ENCODE data around the gene PRR14L.
A peak's percentile ranks its signal among the peaks of the same experiment; 100 is the strongest.

The PRR14L gene

DNA sequence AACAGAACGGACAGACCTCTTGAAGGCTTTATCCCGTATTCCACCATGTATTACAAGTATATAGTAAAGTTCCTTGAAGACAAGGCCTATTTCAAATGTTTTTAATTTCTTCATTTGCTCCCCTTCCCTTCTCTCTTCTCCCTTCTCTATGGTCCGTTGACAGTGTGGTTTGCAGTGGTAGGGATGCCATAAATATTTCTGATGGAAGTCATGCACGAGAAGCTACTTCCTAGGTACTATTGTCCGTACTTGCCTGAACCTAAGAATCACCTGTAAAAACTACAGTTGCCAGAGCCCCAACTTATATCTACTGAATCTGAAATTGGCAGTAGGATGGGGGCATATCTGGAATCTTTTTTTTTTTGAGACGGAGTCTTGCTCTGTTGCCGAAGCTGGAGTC, 90.7 kb downstream of the PRR14L start:
- Mint-ChIP-seq H3K27ac (no peak overlapping the region), H3K36me3 (ENCODE audit: insufficient read depth) (peaks cover 27% of the 10 kb centered on the region), H3K9me3 (no peaks in the 10 kb centered on the region), H3K4me3 (no peak overlapping the region), H3K27me3 (no peaks in the 10 kb centered on the region), H3K4me1 (ENCODE audit: low read depth in 2 of 2) (peaks cover 24 to 26% of the 10 kb centered on the region in 2 donors)
- no peak for DNase-seq
- ATAC-seq (replicated peaks), result no peak

DNA sequence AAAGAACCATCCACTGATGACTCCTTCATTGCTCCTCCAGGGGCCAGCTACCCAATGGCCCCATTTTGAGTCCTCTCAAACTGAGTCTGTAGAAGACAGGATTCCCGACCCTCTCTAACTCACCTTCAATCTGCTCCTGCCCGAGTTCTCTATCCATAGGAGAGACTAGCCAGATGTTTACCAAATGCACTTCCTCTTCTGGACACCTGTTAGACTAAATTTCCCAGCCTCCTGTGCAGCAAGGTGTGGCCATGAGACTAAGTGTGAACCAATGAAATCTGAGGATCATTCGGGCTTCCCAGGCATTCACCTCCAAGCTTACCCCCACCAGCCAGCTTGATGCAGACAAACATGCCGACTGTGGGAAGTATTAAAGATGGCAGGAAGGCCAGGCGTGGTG, 95.5 kb downstream of the PRR14L start:
- H3K4me3 Mint-ChIP-seq, result no peak overlapping the region
- H3K4me1 Mint-ChIP-seq (ENCODE audit: low read depth in 2 of 2), result peaks cover 12 to 13% of the 10 kb centered on the region in 2 donors
- DNase-seq, result no peak
- H3K9me3 Mint-ChIP-seq, result no peaks in the 10 kb centered on the region
- no peak overlapping the region for H3K27ac Mint-ChIP-seq
- no peak for ATAC-seq (replicated peaks)
- H3K27me3 Mint-ChIP-seq, result no peaks in the 10 kb centered on the region
- H3K36me3 Mint-ChIP-seq (ENCODE audit: insufficient read depth), result peaks cover 8% of the 10 kb centered on the region

- Mint-ChIP-seq H3K27me3 (no peaks in the 10 kb centered on the region), H3K36me3 (ENCODE audit: insufficient read depth) (peaks cover 13% of the 10 kb centered on the region), H3K4me3 (no peak overlapping the region), H3K4me1 (ENCODE audit: low read depth in 2 of 2) (peaks cover 12 to 13% of the 10 kb centered on the region in 2 donors), H3K27ac (no peak overlapping the region), H3K9me3 (no peaks in the 10 kb centered on the region)
- DNase-seq (no peak), ATAC-seq (replicated peaks) (no peak)
These were observed 96.0 kb downstream of the PRR14L start for GRCh38 chr22:31653944-31654343.

DNA sequence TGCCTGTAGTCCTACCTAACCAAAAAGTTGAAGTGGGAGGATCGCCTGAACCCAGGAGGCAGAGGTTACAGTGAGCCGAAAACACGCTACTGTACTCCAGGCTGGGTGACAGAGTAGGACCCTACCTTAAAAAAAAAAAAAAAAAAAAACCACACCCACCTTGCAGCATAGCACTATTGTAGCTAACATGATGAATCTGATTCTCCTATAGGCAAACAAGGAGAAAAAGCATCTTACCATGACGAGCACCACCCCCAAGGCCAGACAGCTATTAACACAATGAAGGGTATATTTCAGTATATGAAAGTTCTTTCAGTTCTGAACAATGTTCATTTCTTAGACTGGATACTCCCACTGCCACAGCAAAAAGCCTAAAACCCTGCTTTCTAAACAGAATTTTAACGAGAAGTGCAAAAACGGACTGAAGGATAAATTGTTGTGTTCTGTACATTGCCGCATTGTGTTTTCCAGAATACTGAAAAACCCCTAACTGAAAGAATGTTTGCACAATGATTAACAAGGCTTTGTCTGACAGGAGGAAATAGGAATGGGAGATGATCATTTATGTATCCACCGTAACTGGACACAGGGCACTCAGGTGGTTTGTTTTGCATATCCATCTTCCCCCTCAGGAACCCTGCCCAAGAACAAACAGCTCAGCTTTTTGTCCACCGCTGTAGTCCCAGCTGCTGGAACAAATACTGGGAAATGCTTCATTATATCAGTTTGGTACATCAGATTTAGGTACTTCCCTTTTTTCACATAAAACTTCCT, 96.8 kb downstream of the PRR14L start:
- no peak for ATAC-seq (replicated peaks)
- Mint-ChIP-seq H3K4me3 (no peak overlapping the region), H3K4me1 (ENCODE audit: low read depth in 2 of 2) (peaks cover 12% of the 10 kb centered on the region in 2 donors), H3K9me3 (no peaks in the 10 kb centered on the region), H3K27ac (peak overlapping the region in 1 of 2 donors; percentile 17), H3K27me3 (no peaks in the 10 kb centered on the region), H3K36me3 (ENCODE audit: insufficient read depth) (peaks cover 20% of the 10 kb centered on the region)
- DNase-seq, result no peak

DNA sequence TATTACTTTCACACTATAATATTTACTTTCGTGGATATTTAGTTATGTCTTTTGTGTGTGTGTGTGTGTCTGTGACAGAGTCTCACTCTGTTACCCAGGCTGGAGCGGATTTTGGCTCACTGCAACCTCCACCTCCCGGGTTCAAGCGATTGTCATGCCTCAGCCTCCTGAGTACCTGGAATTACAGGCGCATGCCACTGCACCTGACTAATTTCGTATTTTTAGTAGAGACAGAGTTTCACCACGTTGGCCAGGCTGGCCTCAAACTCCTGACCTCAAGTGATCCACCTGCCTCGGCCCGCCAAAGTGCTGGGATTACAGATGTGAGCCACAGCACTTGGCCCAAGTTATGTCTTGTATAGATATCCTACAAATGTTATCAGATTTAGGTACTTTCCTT, 97.8 kb downstream of the PRR14L start:
- Mint-ChIP-seq H3K27me3 (no peaks in the 10 kb centered on the region), H3K9me3 (no peaks in the 10 kb centered on the region), H3K27ac (no peak overlapping the region), H3K4me1 (ENCODE audit: low read depth in 2 of 2) (peaks cover 9 to 12% of the 10 kb centered on the region in 2 donors), H3K36me3 (ENCODE audit: insufficient read depth) (peaks cover 27% of the 10 kb centered on the region), H3K4me3 (no peak overlapping the region)
- no peak for DNase-seq
- no peak for ATAC-seq (replicated peaks)

DNA sequence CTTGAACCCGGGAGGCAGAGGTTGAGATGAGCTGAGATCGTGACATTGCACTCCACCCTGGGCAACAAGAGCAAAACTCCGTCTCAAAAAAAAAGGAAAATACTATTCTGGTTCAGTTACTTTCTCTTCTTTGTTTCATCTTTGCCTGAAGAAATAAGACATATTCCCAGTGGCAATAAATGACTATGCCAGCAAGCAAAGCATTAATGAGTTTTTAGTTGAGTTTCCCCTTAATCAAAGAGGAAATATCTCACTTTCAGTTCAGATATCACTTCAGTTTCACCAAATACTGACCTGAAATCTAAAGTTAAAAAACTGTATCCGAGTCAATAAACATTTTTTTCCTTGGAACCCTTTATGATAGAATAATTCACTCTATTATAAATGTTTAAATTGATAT, 98.3 kb downstream of the PRR14L start:
- Mint-ChIP-seq H3K4me3 (no peak overlapping the region), H3K27me3 (no peaks in the 10 kb centered on the region), H3K9me3 (no peaks in the 10 kb centered on the region), H3K4me1 (ENCODE audit: low read depth in 2 of 2) (peaks cover 8 to 10% of the 10 kb centered on the region in 2 donors), H3K36me3 (ENCODE audit: insufficient read depth) (peaks cover 27% of the 10 kb centered on the region), H3K27ac (no peak overlapping the region)
- ATAC-seq (replicated peaks) (no peak), DNase-seq (no peak)

GRCh38 chr22:31650391-31650790, 99.5 kb downstream of the PRR14L start:
- DNase-seq, result no peak
- H3K4me3 Mint-ChIP-seq, result no peak overlapping the region
- H3K27ac Mint-ChIP-seq, result no peak overlapping the region
- peaks cover 7% of the 10 kb centered on the region in 2 donors for H3K4me1 Mint-ChIP-seq (ENCODE audit: low read depth in 2 of 2)
- ATAC-seq (replicated peaks), result no peak
- peaks cover 38% of the 10 kb centered on the region for H3K36me3 Mint-ChIP-seq (ENCODE audit: insufficient read depth)
- no peaks in the 10 kb centered on the region for H3K27me3 Mint-ChIP-seq
- H3K9me3 Mint-ChIP-seq, result no peaks in the 10 kb centered on the region

- no peaks in the 10 kb centered on the region for H3K9me3 Mint-ChIP-seq
- H3K36me3 Mint-ChIP-seq (ENCODE audit: insufficient read depth), result peaks cover 55% of the 10 kb centered on the region
- no peak overlapping the region for H3K27ac Mint-ChIP-seq
- H3K4me1 Mint-ChIP-seq (ENCODE audit: low read depth in 2 of 2), result no peaks in the 10 kb centered on the region
- no peaks in the 10 kb centered on the region for H3K27me3 Mint-ChIP-seq
- no peak overlapping the region for H3K4me3 Mint-ChIP-seq
- ATAC-seq (replicated peaks), result no peak
- no peak for DNase-seq
These were observed 102.2 kb downstream of the PRR14L start for GRCh38 chr22:31647523-31648320.

DNA sequence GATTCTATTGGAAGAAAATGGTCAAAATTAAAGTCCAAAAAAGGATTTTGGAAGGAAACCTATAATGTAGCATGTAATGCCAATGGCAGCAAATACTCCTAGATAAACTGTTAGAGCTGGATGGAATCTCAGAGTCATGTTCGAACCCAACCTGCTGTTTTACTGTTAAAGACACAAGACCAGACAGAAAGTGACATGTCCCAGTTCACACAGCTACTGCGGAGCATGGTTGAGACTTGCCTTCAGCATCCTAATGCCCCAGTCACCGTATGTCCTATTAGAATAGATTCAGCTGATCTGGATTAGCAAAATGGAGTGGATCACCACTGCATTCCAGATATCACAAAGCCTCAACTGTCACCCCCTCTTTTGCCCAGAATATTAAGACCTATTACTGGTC, 102.9 kb downstream of the PRR14L start:
- Mint-ChIP-seq H3K36me3 (ENCODE audit: insufficient read depth) (peaks cover 62% of the 10 kb centered on the region), H3K4me3 (no peak overlapping the region), H3K27me3 (no peaks in the 10 kb centered on the region), H3K4me1 (ENCODE audit: low read depth in 2 of 2) (no peaks in the 10 kb centered on the region), H3K27ac (peak overlapping the region in 1 of 2 donors; percentile 33), H3K9me3 (no peaks in the 10 kb centered on the region)
- no peak for ATAC-seq (replicated peaks)
- no peak for DNase-seq

- Mint-ChIP-seq H3K27ac (peak overlapping the region in 1 of 2 donors; percentile 33), H3K4me3 (no peak overlapping the region), H3K27me3 (no peaks in the 10 kb centered on the region), H3K4me1 (ENCODE audit: low read depth in 2 of 2) (no peaks in the 10 kb centered on the region), H3K9me3 (no peaks in the 10 kb centered on the region), H3K36me3 (ENCODE audit: insufficient read depth) (peaks cover 64% of the 10 kb centered on the region)
- DNase-seq (no peak), ATAC-seq (replicated peaks) (peak; percentile 33)
These were observed 103.5 kb downstream of the PRR14L start for GRCh38 chr22:31646186-31647019.

- Mint-ChIP-seq H3K4me3 (peak overlapping the region; percentile 35 to 55), H3K9me3 (no peaks in the 10 kb centered on the region), H3K36me3 (ENCODE audit: insufficient read depth) (peaks cover 39% of the 10 kb centered on the region), H3K27me3 (no peaks in the 10 kb centered on the region), H3K4me1 (ENCODE audit: low read depth in 2 of 2) (peaks cover 10 to 17% of the 10 kb centered on the region in 2 donors), H3K27ac (peak overlapping the region; percentile 81 to 89)
- DNase-seq, result no peak
- ATAC-seq (replicated peaks), result peak; percentile 44
These were observed 110.4 kb downstream of the PRR14L start for GRCh38 chr22:31639436-31640039.

DNA sequence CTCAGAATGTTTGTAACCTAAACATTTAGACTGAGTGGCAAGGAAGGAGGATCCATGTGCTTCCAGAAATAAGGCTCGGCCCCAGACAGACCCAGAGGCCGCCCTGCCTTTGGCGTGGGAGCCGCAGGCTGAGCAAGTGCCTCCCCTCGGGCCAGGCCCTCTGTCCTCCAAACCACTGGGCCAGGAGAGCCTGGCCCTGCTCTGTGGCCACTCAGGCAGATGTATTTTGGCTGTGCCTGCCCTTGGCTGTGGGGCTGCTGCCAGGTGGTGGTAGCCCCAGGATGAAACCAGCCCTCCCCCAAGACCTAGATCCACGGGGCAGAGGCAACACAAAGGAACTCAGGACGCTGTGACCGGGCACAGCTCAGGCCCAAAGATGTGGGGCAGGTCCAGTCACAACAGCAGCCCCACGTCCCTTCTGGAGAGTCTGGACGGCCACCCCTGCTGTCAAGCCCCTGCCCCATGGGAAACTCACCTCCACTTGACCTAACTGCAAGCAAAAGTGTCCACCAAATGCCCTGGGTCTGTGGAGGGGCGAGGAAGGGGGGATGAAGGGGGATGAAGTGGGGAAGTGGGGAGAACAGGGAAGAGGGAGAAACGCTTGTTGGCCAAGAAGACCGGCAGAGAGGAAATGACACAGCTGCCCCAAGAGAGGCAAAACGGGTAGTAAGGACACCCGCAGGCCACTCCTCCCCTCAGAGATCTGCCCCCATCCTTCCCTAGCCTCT, 111.9 kb downstream of the PRR14L start:
- Mint-ChIP-seq H3K27me3 (no peaks in the 10 kb centered on the region), H3K4me3 (peak overlapping the region; percentile 5 to 55), H3K4me1 (ENCODE audit: low read depth in 2 of 2) (peaks cover 13 to 21% of the 10 kb centered on the region in 2 donors), H3K9me3 (no peaks in the 10 kb centered on the region), H3K36me3 (ENCODE audit: insufficient read depth) (peaks cover 32% of the 10 kb centered on the region), H3K27ac (peak overlapping the region; percentile 81 to 89)
- DNase-seq (no peak), ATAC-seq (replicated peaks) (peak; percentile 49)
